HAP-1 (cell line): Measurements from ENCODE around the gene LARP4.

Source experiments
- DNase-seq, 2 experiments: peaks; one replicate each; pipeline ENCODE4 v3.0.0-alpha.2; 2016 to 2020; ENCODE audit warnings: low spot score in 2 of 2
- H3K27me3 ChIP-seq: fragments of 250-450 bp; sonication (Bioruptor Pico); 2 replicates; pipeline ENCODE4 v1.5.1; 2020; ENCODE audit warnings: low read depth, mild to moderate bottlenecking, moderate library complexity
- H3K36me3 ChIP-seq: fragments of 250-450 bp; sonication (Bioruptor Pico); replicated peaks from 2 replicates; pipeline ENCODE4 v1.5.1; 2020; ENCODE audit warnings: mild to moderate bottlenecking
- H3K4me1 ChIP-seq: fragments of 250-450 bp; sonication (Bioruptor Pico); 2 replicates; pipeline ENCODE4 v1.5.1; 2020; ENCODE audit warnings: mild to moderate bottlenecking
- H3K4me3 ChIP-seq: fragments of 250-450 bp; sonication (Bioruptor Pico); 2 replicates; pipeline ENCODE4 v1.5.1; 2020; ENCODE audit warnings: mild to moderate bottlenecking, moderate library complexity
- H3K9me3 ChIP-seq: fragments of 250-450 bp; sonication (Bioruptor Pico); 2 replicates; pipeline ENCODE4 v1.5.1; 2020; ENCODE audit warnings: mild to moderate bottlenecking, moderate library complexity
- in situ Hi-C: fragments of 300-500 bp; cut with MboI; formaldehyde crosslinking; loops from 3 replicates; pipeline ENCODE4 v1.14.3; 2020; ENCODE audit warnings: low sequenced_read_pairs, inconsistent platforms, mixed read lengths

The LARP4 gene

DNA sequence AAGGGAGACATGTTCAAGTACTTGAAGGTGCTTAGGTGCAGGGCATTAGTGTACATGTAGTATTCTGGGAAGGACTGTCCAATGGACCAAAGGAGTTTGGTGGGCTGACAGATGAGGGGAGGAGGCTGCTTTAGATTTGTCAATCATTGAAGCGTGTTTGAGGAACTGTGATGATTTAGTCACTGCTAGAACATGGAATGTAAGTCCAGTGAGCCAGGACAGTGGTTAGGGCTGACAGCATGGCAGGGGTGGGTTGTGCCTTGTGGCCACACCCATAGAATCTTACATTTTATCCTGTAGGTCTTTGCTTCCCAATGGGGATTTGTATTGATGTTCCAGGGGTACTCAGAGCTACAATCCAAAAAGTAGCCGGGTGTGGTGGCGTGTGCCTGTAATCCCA lies 128.7 kb downstream of the LARP4 start:
- H3K27me3 ChIP-seq: no peaks in the 10 kb centered on the region
- H3K4me1 ChIP-seq: peaks cover 22% of the 10 kb centered on the region
- H3K4me3 ChIP-seq: no peak overlapping the region
- in situ Hi-C loops: no loop called here
- no peak for DNase-seq
- H3K9me3 ChIP-seq: no peaks in the 10 kb centered on the region
- H3K36me3 ChIP-seq: no peaks in the 10 kb centered on the region; the same call in 1 of the 2 replicates
